HepG2 (cell line): Measurements from ENCODE around the gene HP1BP3. TPM values are rescaled to one million over a fixed set of nuclear protein-coding genes. Genes with fewer than 3 reads are reported as not detected.

ENCODE experiments used
- AGO2 ChIP-seq: fragments of 200-400 bp; formaldehyde crosslinking; optimal IDR thresholded peaks from 2 replicates; pipeline ENCODE3; 2017; ENCODE audit warnings: mild to moderate bottlenecking, low read depth, low read length, moderate library complexity
- ATF4 ChIP-seq, 2 experiments: fragments of 450-650 bp in 1 of 2; sonication (generic) in 1 of 2; formaldehyde crosslinking; IDR thresholded peaks; 2 replicates each; pipeline versions ENCODE4 v1.5.0 to v1.8.0; 2020 to 2022; ENCODE audit warnings: mild to moderate bottlenecking in 1 of 2, missing genetic modification reagents in 1 of 2
- DPF2 ChIP-seq: sonication (generic); formaldehyde crosslinking; IDR thresholded peaks from 2 replicates; pipeline ENCODE4 v1.4.0; 2020; ENCODE audit warnings: mild to moderate bottlenecking, low read depth, missing genetic modification reagents, borderline replicate concordance
- FOXK2 ChIP-seq: fragments of 450-650 bp; IDR thresholded peaks from 2 replicates; pipeline ENCODE4 v1.6.1; 2016
- RNF2 ChIP-seq: fragments of 450-650 bp; conservative IDR thresholded peaks from 2 replicates; pipeline ENCODE4 v1.6.1; 2016; ENCODE audit warnings: low read depth
- SOX5 ChIP-seq: IDR thresholded peaks from 2 replicates; pipeline ENCODE4 v1.6.1; 2016; ENCODE audit warnings: borderline replicate concordance
- TEAD3 ChIP-seq: optimal IDR thresholded peaks from 2 replicates; pipeline ENCODE3; 2016; ENCODE audit warnings: borderline replicate concordance
- USF2 ChIP-seq, 2 experiments: sonication (generic) in 1 of 2; formaldehyde crosslinking in 1 of 2; IDR thresholded peaks; 2 replicates each; pipeline versions ENCODE4 v1.5.1 to v1.6.1; 2011 to 2020; ENCODE audit warnings: borderline replicate concordance in 1 of 2, low read depth in 1 of 2, low read length in 1 of 2, mild to moderate bottlenecking in 1 of 2, missing genetic modification reagents in 1 of 2, moderate library complexity in 1 of 2
- ZFP90 ChIP-seq: sonication (generic); formaldehyde crosslinking; IDR thresholded peaks from 2 replicates; pipeline ENCODE4 v1.8.0; 2022; ENCODE audit warnings: missing genetic modification reagents, mild to moderate bottlenecking, inconsistent platforms, borderline replicate concordance
- ZNF10 ChIP-seq: sonication (generic); formaldehyde crosslinking; IDR thresholded peaks from 2 replicates; pipeline ENCODE4 v1.4.0; 2020; ENCODE audit warnings: mild to moderate bottlenecking, low read depth, missing genetic modification reagents, borderline replicate concordance
- ZNF24 ChIP-seq: fragments of 450-650 bp; IDR thresholded peaks from 2 replicates; pipeline ENCODE4 v1.6.1; 2017; ENCODE audit warnings: antibody characterized with exemption, mild to moderate bottlenecking
- ZNF256 ChIP-seq: sonication (generic); formaldehyde crosslinking; conservative IDR thresholded peaks from 2 replicates; pipeline ENCODE4 v1.4.0; 2020; ENCODE audit warnings: missing genetic modification reagents
- polyA plus RNA-seq, 8 experiments: library from polyadenylated mRNA; depleted of rRNA in 3 of 8; stranded (reverse) in 7 of 8; unstranded in 1 of 8; fragments of >200 nt; fragmentation: Illumina TruSeq in 4 of 8; extraction: Trizol in 4 of 8; gene quantifications; 2 replicates each; pipeline versions ENCODE4 v1.2.1 to v1.2.3, GENCODE V29; 2011 to 2016; ENCODE audit warnings: low read depth in 4 of 8, missing spikeins in 1 of 8, mixed read lengths in 1 of 8; ENCODE audit not compliant: insufficient read depth in 1 of 8
- total RNA-seq, 5 experiments: library from RNA; depleted of rRNA; stranded (reverse); fragments of >200 nt; fragmentation: Illumina TruSeq; extraction: Trizol; gene quantifications; 2 replicates each; pipeline ENCODE4 v1.2.3, GENCODE V29; 2016; ENCODE audit warnings: low read depth in 1 of 5
- TF ChIP-seq, protein P1 (sequence below): sonication (generic); formaldehyde crosslinking; IDR thresholded peaks from 2 replicates; pipeline ENCODE4 v1.5.0; 2020; ENCODE audit warnings: mild to moderate bottlenecking, missing genetic modification reagents
- TF ChIP-seq, protein P2 (sequence below): sonication (generic); formaldehyde crosslinking; IDR thresholded peaks from 2 replicates; pipeline ENCODE4 v1.4.0; 2020; ENCODE audit warnings: missing genetic modification reagents, borderline replicate concordance

HP1BP3 gene
- total and polyA plus RNA-seq, 2 of the 13 experiments (the other 11 are each of a cell fraction or from before 2014, with no cell fraction given): 98.5 to 137 TPM

GRCh38 chr1:20732588-20733359 is 54.3 kb downstream of the HP1BP3 start, which contains the start of gene SH2D5 (continued):
- peak; percentile 50 for TF ChIP-seq USF2 (IDR thresholded peaks at IDR 0.05; ENCODE audit: low read depth, low read length)
- TF ChIP-seq USF2 (CRISPR knock-in tag; IDR thresholded peaks at IDR 0.05; ENCODE audit: borderline replicate concordance): peak; percentile 49; the same call in 1 of the 2 replicates
- no peak; a peak in 1 of 4 replicates for TF ChIP-seq ATF4 (CRISPR knock-in tag; IDR thresholded peaks at IDR 0.05)
- peak; percentile 90 for TF ChIP-seq TEAD3 (CRISPR knock-in tag)
- no peak; the same call in 1 of the 2 replicates for TF ChIP-seq SOX5
- no peak for TF ChIP-seq ZFP90
- 0 out of 2 replicates have a peak, but pooled peaks have one; percentile 65 for TF ChIP-seq ZNF256 (CRISPR knock-in tag)
- TF ChIP-seq, protein P1, sequence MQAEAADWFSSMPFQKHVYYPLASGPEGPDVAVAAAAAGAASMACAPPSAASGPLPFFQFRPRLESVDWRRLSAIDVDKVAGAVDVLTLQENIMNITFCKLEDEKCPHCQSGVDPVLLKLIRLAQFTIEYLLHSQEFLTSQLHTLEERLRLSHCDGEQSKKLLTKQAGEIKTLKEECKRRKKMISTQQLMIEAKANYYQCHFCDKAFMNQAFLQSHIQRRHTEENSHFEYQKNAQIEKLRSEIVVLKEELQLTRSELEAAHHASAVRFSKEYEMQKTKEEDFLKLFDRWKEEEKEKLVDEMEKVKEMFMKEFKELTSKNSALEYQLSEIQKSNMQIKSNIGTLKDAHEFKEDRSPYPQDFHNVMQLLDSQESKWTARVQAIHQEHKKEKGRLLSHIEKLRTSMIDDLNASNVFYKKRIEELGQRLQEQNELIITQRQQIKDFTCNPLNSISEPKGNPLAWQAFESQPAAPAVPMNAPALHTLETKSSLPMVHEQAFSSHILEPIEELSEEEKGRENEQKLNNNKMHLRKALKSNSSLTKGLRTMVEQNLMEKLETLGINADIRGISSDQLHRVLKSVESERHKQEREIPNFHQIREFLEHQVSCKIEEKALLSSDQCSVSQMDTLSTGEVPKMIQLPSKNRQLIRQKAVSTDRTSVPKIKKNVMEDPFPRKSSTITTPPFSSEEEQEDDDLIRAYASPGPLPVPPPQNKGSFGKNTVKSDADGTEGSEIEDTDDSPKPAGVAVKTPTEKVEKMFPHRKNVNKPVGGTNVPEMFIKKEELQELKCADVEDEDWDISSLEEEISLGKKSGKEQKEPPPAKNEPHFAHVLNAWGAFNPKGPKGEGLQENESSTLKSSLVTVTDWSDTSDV (CRISPR knock-in tag): 0 out of 2 replicates have a peak, but pooled peaks have one; percentile 75
- peak; percentile 58 for TF ChIP-seq AGO2
- TF ChIP-seq, protein P2, sequence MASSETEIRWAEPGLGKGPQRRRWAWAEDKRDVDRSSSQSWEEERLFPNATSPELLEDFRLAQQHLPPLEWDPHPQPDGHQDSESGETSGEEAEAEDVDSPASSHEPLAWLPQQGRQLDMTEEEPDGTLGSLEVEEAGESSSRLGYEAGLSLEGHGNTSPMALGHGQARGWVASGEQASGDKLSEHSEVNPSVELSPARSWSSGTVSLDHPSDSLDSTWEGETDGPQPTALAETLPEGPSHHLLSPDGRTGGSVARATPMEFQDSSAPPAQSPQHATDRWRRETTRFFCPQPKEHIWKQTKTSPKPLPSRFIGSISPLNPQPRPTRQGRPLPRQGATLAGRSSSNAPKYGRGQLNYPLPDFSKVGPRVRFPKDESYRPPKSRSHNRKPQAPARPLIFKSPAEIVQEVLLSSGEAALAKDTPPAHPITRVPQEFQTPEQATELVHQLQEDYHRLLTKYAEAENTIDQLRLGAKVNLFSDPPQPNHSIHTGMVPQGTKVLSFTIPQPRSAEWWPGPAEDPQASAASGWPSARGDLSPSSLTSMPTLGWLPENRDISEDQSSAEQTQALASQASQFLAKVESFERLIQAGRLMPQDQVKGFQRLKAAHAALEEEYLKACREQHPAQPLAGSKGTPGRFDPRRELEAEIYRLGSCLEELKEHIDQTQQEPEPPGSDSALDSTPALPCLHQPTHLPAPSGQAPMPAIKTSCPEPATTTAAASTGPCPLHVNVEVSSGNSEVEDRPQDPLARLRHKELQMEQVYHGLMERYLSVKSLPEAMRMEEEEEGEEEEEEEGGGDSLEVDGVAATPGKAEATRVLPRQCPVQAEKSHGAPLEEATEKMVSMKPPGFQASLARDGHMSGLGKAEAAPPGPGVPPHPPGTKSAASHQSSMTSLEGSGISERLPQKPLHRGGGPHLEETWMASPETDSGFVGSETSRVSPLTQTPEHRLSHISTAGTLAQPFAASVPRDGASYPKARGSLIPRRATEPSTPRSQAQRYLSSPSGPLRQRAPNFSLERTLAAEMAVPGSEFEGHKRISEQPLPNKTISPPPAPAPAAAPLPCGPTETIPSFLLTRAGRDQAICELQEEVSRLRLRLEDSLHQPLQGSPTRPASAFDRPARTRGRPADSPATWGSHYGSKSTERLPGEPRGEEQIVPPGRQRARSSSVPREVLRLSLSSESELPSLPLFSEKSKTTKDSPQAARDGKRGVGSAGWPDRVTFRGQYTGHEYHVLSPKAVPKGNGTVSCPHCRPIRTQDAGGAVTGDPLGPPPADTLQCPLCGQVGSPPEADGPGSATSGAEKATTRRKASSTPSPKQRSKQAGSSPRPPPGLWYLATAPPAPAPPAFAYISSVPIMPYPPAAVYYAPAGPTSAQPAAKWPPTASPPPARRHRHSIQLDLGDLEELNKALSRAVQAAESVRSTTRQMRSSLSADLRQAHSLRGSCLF (CRISPR knock-in tag): peak; percentile 83; the same call in 1 of the 2 replicates
- no peak for TF ChIP-seq ZNF10
- TF ChIP-seq FOXK2: no peak
- no peak for TF ChIP-seq ZNF24
- TF ChIP-seq DPF2 (CRISPR knock-in tag): peak; percentile 53; the same call in 1 of the 2 replicates
- TF ChIP-seq RNF2: no peak; the same call in 1 of the 2 replicates
